GM18907 (cell line): ENCODE measurements around the gene SAYSD1.

Experiments
- ATAC-seq: cut with Tn5 transposase; IDR thresholded peaks from one replicate; pipeline ENCODE4 v1.9.1; 2021; ENCODE audit warnings: mild to moderate bottlenecking, moderate library complexity; ENCODE audit not compliant: unreplicated experiment

SAYSD1 gene

GRCh38 chr6:39108041-39108839, 6.7 kb downstream of the SAYSD1 start:
- ATAC-seq, result no peak

- no peak for ATAC-seq
Measured at GRCh38 chr6:39107641-39108040, 7.3 kb downstream of the SAYSD1 start.

DNA sequence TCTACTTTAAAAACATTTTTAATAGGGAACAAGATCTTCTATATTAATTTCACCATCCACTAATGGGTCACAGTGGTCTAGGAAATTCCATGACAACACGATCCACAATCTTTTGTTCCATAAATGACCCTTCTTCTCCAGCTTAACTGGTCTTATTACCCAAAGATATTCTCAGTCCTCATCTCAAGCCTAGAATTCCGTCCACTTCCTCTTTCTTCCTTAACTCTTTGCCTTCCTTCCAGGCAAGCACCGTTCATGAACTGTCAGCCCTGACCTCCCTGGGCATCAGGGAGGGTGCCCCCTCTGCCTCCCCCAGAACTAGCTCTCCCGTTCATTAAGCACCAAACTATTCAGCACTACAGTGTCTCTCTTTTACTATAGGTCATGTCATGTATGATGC, 8.0 kb downstream of the SAYSD1 start:
- no peak for ATAC-seq

DNA sequence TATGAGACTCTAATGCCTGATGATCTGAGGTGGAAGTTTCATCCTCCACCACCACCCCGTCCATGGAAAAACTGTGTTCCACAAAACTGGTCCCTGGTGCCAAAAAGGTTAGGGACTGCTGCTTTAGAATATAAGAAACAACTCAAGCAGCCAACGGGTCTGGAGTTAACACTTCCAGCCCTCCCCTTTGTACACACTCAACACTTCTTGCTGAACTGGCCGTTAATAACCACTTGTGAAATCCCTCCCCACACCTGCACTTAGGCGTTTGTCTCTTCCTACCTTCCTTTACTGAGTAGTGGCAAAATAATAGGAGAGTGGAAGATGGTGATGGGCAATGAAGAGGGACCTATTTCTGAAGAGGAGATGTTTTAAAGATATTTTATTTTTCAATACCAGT, 10.5 kb downstream of the SAYSD1 start:
- no peak for ATAC-seq

DNA sequence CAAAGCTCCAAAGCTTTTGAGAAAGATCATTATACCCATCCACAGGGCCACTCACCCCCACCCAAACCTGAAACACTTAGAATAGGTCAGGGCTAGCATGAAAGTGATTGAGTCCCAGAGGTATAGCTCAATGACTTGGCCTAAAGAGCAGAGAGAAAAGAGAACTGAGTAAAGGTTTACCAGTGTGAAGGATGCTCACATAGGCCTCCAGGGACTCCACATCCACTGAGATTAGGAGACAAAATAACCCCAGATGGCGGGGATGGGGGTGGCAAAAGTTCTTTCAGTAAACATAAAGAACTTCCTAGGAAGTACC, 12.2 kb downstream of the SAYSD1 start:
- ATAC-seq, result no peak

DNA sequence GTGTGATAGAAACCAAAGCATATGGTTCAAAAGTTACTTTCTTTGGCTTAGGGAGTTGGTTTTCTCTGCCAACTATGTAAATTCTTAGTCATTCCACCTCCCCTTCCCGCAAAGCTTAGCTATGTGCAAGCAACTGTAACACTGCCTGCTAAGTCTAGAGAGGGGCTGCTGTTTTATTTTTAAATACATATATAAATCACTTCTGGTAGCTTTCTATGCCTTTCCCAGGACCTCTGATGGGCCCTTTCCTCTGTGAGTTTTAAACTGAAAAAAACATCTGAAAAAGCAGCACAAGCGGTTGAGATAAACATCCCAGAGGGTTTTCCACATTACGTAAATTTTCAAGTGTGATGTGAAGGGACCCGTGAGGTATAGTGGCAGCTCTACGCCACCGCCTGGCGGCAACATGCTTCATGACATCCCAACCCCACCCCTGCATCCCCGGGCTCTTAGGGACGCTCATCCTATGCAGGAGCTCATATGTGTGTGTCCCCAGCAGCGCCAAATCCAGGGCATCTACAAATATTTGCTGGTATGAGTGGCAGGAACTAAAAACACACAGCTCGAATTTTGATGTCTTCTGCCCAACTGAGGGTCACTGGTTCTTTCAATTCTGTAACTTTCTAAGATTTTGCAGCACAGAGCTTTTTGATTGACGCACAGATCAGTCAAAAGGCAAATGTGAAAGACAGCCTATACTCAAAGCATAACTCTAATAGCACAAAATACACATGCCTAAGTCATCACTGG, 12.7 kb downstream of the SAYSD1 start:
- no peak for ATAC-seq

- ATAC-seq, result no peak
Measured at GRCh38 chr6:39100358-39100757, 14.6 kb downstream of the SAYSD1 start.

DNA sequence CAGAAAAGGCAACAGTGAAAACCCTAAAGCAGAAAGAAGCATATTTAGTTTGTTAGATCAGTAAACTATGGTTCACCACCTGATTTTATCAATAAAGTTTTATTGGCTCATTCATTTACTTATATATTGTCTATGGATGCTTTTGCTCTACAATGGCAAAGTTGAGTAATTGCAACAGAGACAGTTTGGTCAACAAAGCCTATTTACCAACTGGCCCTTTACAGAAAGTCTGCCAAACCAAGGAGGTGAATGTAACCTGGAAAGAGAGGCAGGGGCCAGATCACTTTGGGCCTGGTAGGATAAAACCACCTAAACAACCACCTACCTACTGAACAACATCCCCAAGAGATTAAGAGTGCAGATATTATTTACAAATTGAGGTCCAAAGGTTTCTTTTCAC, 19.4 kb downstream of the SAYSD1 start:
- ATAC-seq, result no peak

DNA sequence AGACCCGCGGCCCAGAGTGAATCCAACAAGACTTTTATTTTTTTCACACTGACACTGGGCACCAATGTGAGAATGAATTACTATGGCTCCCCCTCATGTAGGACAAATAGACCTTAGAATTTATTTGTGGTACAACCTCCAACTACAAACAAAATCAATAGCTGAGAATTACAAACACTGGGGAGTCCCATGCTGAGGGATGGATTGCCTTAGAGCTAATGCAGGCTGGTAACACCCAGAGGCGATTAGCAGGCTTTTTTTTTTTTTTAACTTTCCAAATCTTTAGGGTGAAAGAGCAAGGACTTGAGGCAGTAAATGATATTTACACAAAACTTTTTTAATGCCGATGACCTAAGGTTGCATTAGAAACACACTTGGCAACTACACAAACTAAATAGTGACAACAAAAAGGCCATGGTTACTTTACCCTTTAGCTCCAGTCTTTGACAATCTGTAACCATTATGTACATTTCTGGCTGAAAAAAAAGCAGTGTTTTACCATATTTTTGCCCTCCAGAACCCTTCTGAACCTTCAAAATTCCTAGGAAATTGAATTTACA, 21.8 kb downstream of the SAYSD1 start:
- ATAC-seq, result no peak

DNA sequence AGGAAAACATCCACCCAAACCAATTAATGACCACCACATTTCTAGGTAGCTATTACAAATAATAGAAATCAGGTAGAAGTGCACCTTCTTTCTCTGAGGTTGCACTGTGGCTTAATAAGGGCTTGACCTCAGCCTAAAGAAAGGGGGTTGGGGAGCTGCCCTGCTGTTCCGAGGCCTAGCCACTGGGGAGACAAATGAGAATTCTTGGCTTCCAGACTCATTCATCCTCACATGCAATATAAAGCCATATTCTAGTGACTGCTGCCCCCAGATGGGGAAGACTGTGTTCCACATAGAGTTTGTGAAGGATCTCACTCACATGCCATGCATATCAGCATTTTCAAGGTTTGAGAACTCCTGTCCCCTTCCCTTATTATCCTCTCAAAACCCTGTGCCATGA, 22.9 kb downstream of the SAYSD1 start:
- ATAC-seq, result no peak

- no peak for ATAC-seq
Measured at GRCh38 chr6:39091220-39091619, 23.8 kb downstream of the SAYSD1 start.

GRCh38 chr6:39090036-39090435, 24.9 kb downstream of the SAYSD1 start:
- ATAC-seq, result no peak

GRCh38 chr6:39088331-39088730, 26.7 kb downstream of the SAYSD1 start:
- ATAC-seq, result no peak

- ATAC-seq, result no peak
Measured at GRCh38 chr6:39087197-39087596, 27.8 kb downstream of the SAYSD1 start.

DNA sequence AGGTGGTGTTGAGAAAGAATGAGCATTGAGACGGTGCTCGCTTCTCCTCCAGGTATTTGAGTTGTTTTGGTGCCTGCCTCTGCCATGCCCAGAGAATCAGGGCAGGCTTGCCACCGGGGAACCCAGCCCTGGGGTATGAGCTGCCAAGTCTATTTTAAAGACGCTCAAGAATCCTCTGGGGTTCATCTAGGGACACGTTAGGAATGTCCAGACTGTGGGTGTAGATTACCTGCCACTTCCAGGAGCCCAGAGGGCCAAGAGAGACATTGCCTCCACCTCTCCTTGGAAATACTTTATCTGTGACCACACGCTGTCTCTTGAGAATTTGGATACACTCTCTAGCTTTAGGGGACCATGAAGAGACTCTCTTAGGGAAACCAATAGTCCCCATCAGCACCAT, 28.3 kb downstream of the SAYSD1 start:
- no peak for ATAC-seq

DNA sequence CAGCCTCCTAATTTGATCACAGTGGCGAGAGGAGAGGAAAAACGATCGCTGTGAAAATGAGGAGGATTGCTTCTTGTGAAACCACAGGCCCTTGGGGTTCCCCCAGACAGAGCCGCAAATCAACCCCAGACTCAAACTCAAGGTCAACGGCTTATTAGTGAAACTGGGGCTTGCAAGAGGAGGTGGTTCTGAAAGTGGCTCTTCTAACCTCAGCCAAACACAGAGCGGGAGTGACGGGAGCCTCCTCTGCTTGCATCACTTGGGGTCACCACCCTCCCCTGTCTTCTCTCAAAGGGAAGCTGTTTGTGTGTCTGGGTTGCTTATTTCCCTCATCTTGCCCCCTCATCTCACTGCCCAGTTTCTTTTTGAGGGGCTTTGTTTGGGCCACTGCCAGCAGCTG, 28.7 kb downstream of the SAYSD1 start:
- peak; percentile 55 for ATAC-seq

DNA sequence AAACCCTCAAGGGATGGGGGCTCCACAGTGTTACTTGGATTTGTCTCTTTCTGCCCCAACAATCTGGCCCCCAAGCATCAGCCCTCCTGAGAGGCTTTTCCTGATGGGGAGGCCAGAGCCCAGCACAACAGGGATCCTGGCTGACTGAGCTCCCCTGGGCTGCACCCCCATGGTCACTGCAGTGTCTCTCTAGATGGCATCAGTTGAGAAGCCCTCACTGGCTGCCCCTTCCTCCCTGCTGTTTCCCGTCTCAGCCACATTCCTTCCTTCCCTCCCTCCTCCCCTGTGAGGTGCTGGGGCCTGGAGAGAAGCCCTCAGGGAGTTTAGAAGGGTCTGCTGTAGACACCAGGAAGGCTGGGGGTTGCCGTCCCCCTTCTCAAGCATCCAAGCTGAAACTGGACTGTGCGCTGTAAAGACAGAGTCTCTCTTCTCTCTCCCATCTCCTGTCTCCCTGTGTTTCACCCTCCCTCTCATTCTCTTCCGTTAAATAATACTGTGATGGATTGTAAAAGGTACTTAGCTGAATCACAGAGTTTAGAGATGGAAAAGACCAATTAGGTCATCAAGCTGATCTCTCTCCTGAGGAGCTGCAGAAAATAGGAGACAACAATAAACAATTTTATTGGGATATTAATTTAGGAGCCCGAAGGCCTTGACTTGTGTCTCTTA, 29.7 kb downstream of the SAYSD1 start:
- ATAC-seq, result no peak

DNA sequence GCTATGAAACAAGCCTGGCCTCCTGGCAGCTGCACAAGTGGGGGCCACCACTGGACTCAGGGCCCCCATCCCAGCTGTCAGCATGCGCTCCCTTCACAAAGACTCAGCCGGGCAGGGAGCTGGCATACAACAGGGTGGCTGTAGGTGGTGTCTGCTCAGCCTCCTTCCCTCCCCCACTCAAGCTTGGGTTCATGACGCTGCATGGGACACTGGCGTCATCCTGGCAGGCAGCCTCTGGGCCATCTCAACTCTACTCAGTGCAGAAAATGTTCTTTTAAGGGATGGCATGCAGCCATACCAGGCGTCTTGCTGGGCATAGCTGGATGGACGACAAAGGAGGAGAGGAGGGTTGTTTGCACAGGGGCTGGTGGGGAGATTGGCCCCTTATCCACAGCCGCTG, 30.5 kb downstream of the SAYSD1 start:
- no peak for ATAC-seq

- no peak for ATAC-seq
Measured at GRCh38 chr6:39083231-39083634, 31.8 kb downstream of the SAYSD1 start.

DNA sequence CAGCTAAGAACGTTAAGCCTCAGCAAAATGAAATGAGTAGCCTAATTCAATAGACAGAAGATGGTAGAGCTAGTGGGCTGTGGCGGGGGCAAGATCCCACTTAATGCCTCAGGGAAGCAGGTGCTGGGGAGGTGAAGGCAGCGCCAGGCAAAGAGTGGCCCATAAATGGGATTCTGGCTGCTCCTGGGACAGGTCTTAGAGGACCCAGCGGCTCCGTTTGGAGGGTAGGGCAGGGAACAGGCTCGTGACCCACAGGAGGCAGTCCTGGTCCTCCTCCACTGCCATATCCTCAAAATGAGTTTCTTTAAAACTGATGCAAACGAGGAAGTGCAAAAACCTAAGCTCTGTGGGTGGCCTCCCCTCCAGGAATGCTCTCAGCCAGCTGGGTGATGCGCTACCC, 32.7 kb downstream of the SAYSD1 start:
- no peak for ATAC-seq

- no peak for ATAC-seq
Measured at GRCh38 chr6:39080246-39080875, 34.6 kb downstream of the SAYSD1 start.
